ENCODE results near the gene ZDHHC17.
"Not testable (repeated sequence)": the region's sequence is repeated elsewhere in the genome, so short reads cannot be mapped to it uniquely, and the experiment has no call there.

ZDHHC17 gene

DNA sequence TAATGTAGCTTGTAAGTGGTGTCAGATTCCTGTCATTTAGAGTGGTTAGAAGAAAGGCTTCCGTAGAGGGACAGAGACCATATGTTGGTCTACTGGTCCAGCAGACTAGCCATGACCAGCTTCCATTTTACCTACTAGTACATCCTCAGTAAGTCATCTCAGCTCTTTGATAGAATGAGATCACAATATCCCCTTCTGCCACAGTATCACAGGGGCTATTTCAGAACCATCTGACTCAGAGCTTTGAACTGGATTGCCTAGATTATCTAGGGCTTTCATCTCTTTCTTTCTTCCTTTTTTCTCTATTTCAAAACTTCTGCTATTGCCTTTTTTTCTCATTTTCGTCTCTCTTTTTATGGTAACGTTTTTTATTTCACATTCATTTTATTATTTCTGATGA, 4.7 kb downstream of the ZDHHC17 start:
- DNase-seq: no peak

DNA sequence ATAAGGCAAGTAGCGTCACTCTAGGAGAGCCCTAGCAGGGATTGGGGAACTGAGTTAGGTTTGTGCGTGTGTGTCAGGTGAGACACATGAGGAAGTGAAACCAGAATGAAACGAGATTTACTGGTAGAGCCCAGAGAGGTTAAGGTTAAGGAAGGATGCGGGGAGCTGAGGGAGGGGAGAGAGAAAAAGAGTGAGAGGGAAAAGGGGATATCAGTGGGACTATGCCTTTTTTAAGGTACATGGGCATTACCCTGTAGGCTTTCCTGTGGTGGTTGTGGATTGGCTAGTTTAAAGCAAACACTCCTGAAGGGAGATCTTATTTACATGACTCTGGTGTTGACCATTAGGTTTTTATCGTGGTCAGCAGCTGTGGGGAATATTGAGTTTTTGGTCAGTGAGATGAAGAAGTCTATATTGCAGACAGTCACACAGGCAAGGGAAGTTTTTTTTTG, 13.9 kb downstream of the ZDHHC17 start:
- DNase-seq: no peak

DNA sequence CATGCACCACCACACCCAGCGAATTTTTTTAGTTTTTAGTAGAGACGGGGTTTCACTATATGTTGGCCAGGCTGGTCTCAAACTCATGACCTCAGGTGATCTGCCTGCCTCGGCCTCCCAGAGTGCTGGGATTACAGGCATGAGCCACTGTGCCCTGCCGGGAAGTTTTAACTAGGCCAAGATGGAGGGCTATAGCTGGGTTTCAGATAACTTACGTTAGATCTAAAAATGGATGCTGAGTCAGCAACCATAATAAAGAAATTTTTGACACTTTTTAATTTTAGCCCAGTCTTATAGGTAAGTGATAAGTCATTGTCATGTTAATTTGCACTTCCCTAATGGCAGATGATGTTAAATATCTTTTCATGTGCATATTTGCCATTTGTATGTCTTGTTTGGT, 14.4 kb downstream of the ZDHHC17 start:
- DNase-seq: no peak

DNA sequence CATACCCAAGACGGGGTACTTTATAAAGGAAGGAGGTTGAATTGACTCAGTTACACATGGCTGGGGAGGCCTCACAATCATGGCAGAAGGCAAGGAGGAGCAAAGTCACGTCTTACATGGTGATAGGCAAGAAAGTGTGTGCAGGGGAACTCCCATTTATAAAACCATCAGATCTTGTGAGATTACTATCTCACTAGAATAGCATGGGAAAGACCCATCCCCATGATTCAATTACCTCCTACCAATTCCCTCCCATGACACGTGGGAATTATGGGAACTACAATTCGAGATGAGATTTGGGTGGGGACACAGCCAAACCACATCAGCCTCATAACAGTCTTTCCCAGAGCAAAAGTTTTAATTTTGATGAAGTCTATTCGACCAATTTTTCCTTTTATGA, 15.4 kb downstream of the ZDHHC17 start:
- not testable (repeated sequence) for DNase-seq

DNA sequence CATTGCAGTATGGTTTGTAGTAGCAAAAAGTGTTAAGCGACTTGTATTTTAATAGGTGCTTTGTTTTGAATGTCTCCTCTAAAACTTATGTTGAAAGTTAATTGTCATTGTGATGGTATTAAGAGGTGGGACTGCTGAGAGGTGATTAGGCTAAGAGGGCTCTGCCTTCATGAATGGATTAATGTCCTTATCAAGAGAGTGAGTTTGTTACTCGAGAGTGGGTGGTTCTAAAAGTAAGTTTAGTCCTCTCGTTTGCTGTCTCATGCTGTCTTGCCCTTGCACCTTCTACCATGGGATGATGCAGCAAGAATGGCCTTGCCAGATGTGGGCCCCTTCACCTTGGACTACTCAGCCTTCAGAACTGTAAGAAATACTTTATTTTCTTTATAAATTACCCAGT, 17.4 kb downstream of the ZDHHC17 start:
- no peak for DNase-seq

DNA sequence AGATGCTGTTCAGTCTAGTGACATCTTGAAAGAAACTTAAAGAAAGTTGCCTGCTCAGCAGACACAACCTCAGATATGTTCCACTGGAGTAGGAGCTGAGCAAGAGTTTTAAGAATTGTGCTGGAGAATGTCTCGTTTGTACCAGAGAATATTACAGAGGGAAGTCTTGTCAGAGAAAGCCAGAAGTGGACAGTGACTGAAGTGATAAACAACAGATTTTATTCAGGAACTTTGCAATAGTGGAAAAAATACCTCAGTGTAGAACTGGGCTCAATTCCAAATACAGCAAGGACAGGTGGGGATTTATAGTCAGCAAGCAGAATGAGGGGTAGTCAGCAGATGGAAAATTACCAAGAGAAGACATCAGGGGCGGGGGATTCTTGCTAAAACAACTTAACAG, 18.6 kb downstream of the ZDHHC17 start:
- DNase-seq: no peak

DNA sequence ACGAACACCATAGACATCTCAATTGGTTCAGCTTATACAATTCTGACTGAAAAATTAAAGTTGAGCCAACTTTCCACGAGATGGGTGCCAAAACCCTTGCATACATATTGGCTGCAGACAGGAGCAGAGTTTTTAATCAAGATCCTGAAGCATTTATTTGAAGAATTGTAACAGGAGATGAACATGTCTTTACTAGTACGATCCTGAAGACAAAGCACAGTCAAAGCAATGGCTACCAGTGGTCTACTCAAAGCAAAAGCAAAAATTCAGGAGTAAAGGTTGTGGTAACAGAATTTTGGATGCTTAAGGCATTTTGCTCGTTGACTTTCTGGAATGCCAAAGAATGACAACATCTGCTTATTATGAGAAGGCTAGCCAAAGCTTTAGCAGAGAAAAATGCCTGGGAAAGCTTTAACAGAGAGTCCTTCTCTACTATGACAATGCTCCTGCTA, 20.7 kb downstream of the ZDHHC17 start:
- DNase-seq: no peak

DNA sequence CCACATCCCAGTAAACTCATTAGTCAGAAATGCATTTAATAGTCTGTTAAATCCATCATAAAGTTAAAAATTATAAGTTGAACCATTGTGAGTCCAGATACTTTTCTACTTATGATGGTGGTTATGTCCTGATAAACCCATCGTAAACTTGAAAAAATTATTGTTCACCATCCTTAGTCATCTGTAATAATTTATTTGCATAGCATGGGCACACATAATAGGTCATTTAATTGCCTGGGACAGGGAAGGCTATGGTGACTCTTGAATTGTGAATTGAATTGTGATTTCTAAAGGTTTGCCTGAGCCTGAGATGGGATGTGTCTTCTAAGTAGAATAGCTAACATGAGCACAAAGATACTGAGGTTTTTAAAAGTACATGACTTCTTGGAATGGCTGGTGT, 21.5 kb downstream of the ZDHHC17 start:
- DNase-seq: no peak

DNA sequence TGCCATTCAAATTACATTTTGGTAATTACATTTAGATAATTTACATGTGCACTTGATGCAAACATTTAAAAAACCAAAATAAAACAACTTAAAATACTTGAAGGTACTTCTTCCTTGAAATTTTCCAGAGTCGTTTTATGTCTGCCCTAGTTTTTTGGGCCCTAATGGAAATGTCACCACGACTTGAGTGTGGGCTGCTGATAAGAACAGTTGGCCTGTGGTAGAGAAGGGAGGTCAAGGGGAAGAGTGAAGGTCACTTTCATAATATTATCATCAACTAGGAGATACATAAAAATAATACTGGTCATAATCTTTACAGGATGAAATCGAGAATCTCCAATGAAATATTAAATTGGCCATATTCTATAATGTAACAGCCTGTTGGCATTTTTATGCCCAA, 23.1 kb downstream of the ZDHHC17 start:
- DNase-seq: no peak

DNA sequence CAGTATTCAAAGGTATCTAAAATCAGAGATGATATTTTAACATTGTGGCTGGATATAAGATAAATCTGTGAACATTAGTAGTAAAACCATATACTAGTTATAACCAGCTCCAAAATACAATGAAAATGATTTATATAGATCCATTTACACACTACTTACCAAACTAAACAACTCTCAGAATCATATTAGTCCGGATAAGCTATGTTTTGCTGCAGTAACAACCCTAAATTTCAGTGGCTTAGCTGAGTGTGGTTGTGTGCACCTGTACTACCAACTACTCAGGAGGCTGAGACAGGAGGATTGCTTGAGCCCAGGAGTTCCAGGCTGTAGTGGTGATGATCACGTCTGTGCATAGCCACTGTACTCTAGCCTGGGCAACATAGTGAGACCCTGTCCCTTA, 23.8 kb downstream of the ZDHHC17 start:
- no peak for DNase-seq

DNA sequence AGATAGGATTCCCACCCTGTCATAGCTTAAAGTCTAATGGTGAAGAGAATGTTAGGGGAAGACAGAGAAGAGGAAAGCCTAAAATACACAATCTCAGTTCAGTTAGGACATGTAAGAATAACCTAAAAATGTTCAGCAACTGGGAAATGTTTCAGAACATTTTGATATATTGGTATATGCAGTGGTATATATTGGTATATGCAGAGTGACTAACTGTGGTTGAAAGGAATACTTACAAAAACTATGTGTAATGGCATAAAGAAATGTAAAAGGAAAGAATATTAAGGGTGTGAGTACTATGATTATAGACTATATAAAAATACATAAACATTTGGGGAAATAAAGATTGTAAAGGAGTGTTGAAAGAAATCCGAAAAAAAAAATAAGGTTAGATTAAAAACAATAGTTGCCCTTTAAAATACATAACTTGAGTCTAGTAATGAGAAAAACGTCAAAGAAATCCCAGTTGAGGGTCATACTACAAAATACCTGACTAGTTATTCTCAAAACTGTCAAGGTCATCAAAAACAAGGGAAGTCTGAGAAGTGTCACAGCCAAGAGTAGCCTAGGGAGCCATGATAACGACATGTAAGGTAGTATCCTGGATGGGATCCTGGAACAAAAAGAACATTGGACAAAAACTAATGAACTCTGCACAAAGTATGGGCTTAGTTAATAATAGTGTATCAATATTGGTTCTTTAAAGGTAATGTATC, 25.6 kb downstream of the ZDHHC17 start:
- no peak for DNase-seq

DNA sequence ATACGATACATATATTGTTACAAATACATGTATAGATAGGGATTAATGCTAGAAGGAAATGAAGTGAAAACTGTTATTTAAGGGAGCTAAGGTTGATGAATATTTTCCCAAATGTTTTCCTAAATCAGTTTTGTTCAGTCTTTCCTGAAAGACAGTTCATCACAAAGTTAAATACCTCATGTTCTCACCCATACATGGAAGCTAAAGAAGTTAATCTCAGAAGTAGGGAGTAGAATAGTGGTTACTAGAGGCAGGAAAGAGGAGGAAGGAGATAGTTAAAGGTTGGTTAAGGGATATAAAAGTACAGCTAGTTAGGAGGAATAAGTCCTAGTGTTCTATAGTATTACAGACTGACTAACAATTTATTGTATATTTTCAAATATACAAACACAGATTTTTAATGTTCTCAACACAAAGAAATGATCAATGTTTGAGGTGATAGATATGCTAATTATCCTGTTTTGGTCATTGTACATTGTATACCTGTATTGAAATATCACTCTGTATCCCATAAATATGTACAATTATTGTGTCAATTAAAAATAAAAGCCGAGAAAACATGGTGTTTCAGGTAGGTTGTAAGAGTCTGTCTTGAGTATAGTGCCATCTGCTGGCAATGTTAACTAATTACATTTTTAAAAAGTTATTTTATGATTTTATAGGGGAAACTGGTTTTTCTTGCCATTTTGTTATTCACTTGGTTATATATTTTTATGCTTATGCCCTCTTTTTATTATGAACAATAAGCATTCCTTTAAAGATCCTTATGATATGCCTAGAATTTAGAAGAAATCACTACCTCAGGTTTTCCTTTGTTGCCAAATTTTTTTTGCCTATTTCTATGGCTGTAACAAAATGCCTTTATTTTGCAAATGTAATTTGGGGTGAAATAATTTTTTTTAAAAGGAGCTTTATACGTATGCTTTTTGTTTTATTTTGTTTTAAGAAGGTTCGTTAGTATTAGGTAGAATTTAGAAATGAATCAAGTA, 26.9 kb downstream of the ZDHHC17 start:
- no peak for DNase-seq

DNA sequence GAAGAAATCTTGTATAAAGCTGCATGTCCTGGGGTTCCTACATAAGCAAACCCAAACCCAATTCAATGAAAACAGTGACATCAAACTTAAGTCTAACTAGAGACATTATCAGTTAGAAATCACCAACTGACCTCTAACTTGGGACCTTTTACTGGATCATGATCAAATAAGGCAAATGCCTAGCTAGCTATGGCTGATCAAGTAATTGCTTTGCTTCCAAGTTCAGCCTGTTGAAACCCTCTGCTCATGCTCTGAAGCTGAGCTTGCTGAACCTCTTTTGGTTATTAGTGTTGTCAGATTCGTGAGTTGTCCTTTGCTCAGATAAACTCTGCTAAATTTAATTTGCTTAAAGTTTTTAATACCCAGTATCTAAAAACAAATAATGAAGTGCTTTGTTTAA, 28.9 kb downstream of the ZDHHC17 start:
- DNase-seq: no peak

DNA sequence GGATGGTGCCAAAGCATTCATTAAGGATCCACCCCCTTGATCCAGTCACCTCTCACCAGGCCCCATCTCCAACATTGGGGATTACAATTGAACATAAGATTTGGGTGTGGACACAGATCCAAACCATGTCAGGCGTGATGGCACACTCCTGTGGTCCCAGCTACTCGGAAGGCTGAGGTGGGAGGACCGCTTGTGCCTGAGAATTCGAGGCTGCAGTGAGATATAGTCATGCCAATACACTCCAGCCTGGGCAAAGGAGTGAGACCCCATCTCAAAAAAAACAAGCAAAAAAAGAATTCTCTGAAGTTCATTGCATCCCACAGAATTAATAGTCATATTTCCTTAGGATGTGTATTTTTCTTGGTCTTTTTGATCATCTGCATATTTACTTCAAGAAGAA, 34.9 kb downstream of the ZDHHC17 start:
- DNase-seq: no peak

DNA sequence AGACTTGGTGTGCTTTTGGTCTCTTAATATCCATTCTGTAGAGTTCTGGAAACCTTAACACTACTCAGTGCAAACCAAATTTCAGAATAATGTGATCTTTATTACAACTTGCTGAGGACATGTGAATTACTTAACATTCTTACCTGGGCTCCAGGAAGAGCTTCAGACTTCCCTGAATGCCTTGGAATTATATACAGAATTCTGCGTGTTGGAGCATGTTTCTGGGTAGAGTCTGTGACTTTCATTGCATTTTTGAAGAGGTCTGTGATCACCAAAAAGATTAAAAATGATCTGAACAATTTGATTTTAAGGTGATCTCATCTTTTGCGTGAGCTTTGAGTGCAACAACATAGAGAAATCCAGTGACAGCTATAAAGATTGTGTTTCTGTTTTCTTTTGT, 35.4 kb downstream of the ZDHHC17 start:
- DNase-seq: no peak

DNA sequence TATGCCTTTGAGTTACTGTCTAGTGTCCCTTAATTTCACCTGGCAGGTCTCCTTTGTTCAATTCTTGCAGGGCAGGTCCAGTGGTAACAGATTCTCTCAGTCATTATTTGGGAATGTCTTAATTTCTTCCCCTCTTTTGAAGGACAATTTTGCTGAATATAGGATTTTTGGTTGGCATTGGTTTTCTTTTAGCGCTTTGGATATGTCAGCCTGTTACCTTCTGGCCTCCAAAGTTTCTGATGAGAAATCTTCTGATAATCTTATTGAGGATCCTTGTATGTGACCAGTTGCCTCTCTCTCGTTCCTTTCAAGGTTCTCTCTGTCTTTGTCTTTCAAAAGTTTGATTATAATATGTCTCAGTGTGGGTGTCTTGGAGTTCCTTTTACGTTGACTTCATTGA, 38.1 kb downstream of the ZDHHC17 start:
- no peak for DNase-seq

DNA sequence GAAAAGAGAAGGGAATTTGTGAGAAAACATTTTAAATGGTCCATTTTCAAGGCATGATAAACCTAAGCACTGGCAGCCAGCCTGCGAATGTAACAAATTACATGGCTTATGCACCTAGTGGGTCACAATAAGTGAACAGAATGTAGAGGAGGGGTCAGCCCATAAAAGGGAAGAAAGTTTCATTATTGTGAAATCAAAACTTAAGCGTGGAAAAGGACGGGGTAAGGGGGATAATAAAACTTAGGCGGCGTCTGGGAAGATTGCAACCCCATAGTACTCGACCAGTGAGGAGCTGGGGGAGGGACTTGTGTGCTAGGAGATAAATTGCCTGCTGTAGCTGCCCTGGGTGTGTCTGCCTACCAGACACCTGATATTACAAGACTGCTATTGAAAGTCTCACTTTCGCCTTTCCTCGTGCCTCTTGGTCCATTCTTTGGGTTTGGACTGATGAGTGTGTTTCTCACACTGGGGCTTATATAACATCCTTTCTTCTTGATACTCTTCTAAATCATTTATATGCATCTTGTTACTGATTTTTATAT, 40.6 kb downstream of the ZDHHC17 start:
- DNase-seq: no peak

DNA sequence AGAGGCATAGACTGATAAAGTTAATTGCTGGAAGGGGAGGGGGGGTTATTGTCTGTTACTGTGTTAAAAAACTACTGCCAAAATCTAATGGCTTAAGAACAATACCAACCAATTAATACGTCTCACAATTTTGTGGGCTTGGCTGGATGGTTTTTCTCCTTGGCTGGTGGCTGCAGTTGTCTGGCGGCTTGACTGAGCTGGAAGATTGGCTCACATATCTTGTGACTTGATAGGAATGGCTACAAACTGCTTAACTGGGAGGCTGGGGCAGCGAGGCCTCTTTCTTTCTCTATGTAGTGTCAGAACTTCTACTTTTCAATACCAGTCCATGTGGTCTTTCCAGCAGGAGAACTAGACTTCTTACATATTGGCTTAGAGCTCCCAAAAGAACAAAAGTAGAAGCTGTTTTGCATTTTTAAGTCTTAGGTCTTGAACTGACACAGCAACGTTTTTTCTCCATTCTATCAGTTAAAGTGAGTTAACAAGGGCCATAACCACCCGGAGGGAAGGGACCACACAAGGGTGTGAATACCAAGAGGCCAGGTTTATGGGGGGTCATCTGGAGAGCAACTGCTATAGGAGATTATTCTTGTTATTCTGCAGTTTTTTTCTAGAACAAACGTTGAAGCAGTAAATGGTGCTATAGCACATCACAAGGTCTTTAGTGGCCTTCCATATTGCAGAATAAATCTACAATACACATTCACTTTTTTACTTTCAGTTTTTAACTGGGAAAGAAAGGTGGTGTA, 46.9 kb downstream of the ZDHHC17 start:
- no peak for DNase-seq

DNA sequence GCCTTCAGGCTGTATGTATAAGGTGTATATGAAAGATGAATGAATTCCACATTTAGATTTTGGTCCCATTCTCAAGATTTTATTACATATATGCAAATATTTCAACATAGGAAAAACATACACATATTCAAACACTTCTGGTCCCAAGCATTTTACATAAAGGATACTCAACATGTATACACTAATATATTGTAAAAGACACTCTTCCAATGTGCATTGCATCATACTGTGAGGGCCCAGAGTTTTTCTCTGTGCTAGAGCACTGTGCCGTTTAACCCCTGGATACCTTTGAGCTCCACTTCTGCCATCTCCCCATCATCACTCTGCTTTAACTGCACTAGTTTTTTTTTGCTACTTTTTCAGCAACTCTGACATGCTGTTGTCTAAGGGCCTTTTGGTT, 48.1 kb downstream of the ZDHHC17 start:
- no peak for DNase-seq

DNA sequence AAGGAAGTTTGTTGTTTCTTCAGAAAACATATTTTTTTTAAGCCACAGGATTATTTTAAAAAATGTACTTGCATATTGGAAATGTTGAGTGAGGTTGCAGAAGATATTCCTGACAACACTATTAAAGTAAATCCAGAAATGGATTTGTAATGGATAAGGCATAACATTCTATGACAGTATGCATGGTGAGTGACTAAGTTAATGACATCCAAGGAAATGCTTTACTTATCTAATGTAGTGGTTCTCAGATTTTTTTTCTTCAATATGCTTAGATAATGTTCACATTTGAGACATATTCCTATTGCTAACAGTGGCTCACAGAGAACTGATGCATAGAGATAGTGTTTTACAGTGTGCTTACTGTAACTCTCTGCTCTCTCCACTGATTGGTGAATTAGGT, 49.4 kb downstream of the ZDHHC17 start:
- no peak for DNase-seq

DNA sequence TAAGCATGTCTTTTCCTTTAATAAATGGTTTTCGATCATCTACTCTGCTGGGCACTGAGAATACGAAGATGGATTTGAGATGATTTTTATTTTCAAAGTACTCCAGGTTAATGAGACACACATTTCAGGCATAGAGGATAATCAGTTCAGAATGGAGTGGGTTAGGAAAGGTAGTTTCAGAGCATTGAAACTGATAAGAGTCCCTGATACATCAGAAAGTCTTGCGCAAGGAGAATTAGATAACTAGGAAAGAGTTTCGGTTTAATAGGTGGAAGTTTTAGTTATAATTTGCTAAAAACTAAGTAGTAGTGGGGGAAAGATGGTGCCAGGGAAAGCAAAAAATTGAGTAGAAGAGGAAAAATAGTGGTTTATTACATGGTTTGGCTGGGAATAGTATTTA, 50.1 kb downstream of the ZDHHC17 start:
- no peak for DNase-seq

DNA sequence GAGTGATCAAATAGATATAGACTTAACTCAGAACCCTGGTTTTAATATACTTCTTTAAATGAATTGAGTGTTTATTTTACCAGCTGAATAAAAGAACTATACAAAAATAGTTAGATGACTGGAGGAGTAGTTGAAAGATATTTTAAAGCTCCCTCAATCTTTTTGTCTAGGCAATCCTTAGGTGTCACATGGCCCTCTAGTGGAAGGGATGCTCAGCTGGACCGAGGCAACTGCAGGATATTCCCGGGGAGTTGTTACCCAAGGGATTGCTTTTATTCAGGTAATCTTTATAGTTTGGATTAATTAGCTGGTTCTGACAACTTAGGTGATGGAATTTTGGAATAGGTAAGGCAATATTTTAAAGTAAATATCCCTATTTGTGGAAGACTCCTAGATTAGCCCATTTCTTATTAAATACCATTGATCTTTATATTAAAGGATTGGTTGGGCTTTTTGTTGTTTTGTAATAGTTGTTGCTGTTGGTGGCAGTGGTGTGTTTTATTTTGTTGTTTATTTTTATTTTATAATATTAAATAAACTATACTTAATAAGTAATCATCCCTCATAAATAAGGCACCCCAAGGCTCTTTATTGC, 57.1 kb downstream of the ZDHHC17 start:
- DNase-seq: no peak

DNA sequence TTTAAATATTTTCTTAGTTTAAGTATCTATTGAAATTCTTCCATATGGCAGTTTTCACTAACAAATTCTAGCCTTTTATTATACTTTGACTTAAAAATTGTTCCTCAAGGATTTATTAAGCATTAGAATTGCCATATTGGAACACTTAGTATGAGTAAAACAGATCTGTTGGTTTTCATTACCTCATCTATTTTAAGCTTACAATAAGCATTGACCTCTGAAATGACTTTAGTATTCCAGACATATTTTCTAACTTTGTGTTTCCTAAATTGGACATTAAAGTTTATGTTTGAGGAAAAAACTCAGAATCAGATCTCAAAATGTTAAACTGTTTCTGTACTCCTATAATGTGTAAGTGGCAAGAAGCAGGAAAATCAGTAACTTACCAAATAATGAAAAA, 66.5 kb downstream of the ZDHHC17 start:
- no peak for DNase-seq
